ES-I3 (cell line): Measurements from ENCODE around the gene UBR1.

ENCODE experiments used
- H3K36me3 ChIP-seq: 2 replicates; pipeline ENCODE4 v1.6.1; 2013; ENCODE audit warnings: mild to moderate bottlenecking, low read length, control low read depth, moderate library complexity; ENCODE audit not compliant: insufficient read depth
- H3K4me1 ChIP-seq: 2 replicates; pipeline ENCODE4 v1.6.1; 2013; ENCODE audit warnings: mild to moderate bottlenecking, control low read depth, low read length; ENCODE audit not compliant: insufficient read depth
- H3K9ac ChIP-seq: 2 replicates; pipeline ENCODE4 v1.6.1; 2013; ENCODE audit warnings: low read depth, mild to moderate bottlenecking, low read length, moderate library complexity
- H3K9me3 ChIP-seq: 2 replicates; pipeline ENCODE4 v1.6.1; 2013; ENCODE audit warnings: mild to moderate bottlenecking, low read length, moderate library complexity; ENCODE audit not compliant: control insufficient read depth, insufficient read depth

The UBR1 gene

GRCh38 chr15:42939841-42940240 is 166.0 kb downstream of the UBR1 start:
- Histone ChIP-seq H3K4me1 (no peaks in the 10 kb centered on the region), H3K9ac (no peak overlapping the region), H3K36me3 (peaks cover 3% of the 10 kb centered on the region), H3K9me3 (no peaks in the 10 kb centered on the region)

- Histone ChIP-seq H3K36me3 (no peaks in the 10 kb centered on the region), H3K9me3 (no peaks in the 10 kb centered on the region), H3K9ac (no peak overlapping the region), H3K4me1 (no peaks in the 10 kb centered on the region)
Observed at GRCh38 chr15:42937143-42937542, 168.7 kb downstream of the UBR1 start.

GRCh38 chr15:42933886-42934667 is 171.8 kb downstream of the UBR1 start:
- Histone ChIP-seq H3K36me3 (no peaks in the 10 kb centered on the region), H3K4me1 (no peaks in the 10 kb centered on the region), H3K9me3 (no peaks in the 10 kb centered on the region), H3K9ac (no peak overlapping the region)

GRCh38 chr15:42932833-42933515 is 172.9 kb downstream of the UBR1 start:
- H3K36me3 ChIP-seq: no peaks in the 10 kb centered on the region
- H3K9me3 ChIP-seq: no peaks in the 10 kb centered on the region
- H3K9ac ChIP-seq: no peak overlapping the region
- H3K4me1 ChIP-seq: no peaks in the 10 kb centered on the region

GRCh38 chr15:42931702-42932486 is 173.9 kb downstream of the UBR1 start:
- H3K9ac ChIP-seq: no peak overlapping the region
- H3K4me1 ChIP-seq: no peaks in the 10 kb centered on the region
- H3K9me3 ChIP-seq: no peaks in the 10 kb centered on the region
- no peaks in the 10 kb centered on the region for H3K36me3 ChIP-seq

- H3K36me3 ChIP-seq: no peaks in the 10 kb centered on the region
- H3K9me3 ChIP-seq: no peaks in the 10 kb centered on the region
- no peak overlapping the region for H3K9ac ChIP-seq
- H3K4me1 ChIP-seq: no peaks in the 10 kb centered on the region
Observed at GRCh38 chr15:42929306-42929848, 176.5 kb downstream of the UBR1 start.

GRCh38 chr15:42921342-42921731 is 184.5 kb downstream of the UBR1 start:
- Histone ChIP-seq H3K36me3 (no peaks in the 10 kb centered on the region), H3K4me1 (no peaks in the 10 kb centered on the region; the same call in none of the 2 replicates), H3K9ac (peak overlapping the region; percentile 66; the same call in 1 of the 2 replicates), H3K9me3 (no peaks in the 10 kb centered on the region)

- Histone ChIP-seq H3K9ac (peak within 1 kb of the TSS; percentile 66), H3K9me3 (no peaks in the 10 kb centered on the region), H3K36me3 (no peaks in the 10 kb centered on the region), H3K4me1 (no peaks in the 10 kb centered on the region; the same call in none of the 2 replicates)
Observed at GRCh38 chr15:42920519-42921341, 185.1 kb downstream of the UBR1 start, which contains the start of gene TTBK2. TSS of gene TTBK2 (minus strand) at chr15:42920778. CDS start at chr15:42878617, 42,161 bp downstream.

- no peaks in the 10 kb centered on the region; the same call in none of the 2 replicates for H3K4me1 ChIP-seq
Observed at GRCh38 chr15:42919799-42920518, 185.9 kb downstream of the UBR1 start.

GRCh38 chr15:42919308-42919707 is 186.5 kb downstream of the UBR1 start:
- Histone ChIP-seq H3K9ac (peak overlapping the region; percentile 66; the same call in 1 of the 2 replicates), H3K9me3 (no peaks in the 10 kb centered on the region), H3K36me3 (no peaks in the 10 kb centered on the region), H3K4me1 (no peaks in the 10 kb centered on the region; the same call in none of the 2 replicates)

More at GRCh38 chr15:42919799-42920518, 185.9 kb downstream of the UBR1 start:
- H3K9ac ChIP-seq: peak overlapping the region; percentile 66
- H3K36me3 ChIP-seq: no peaks in the 10 kb centered on the region
- H3K9me3 ChIP-seq: no peaks in the 10 kb centered on the region

- Histone ChIP-seq H3K4me1 (no peaks in the 10 kb centered on the region; the same call in none of the 2 replicates), H3K9ac (no peak overlapping the region), H3K36me3 (no peaks in the 10 kb centered on the region), H3K9me3 (no peaks in the 10 kb centered on the region)
Observed at GRCh38 chr15:42918047-42918446, 187.8 kb downstream of the UBR1 start.

- Histone ChIP-seq H3K4me1 (no peaks in the 10 kb centered on the region; the same call in none of the 2 replicates), H3K9ac (no peak overlapping the region), H3K36me3 (no peaks in the 10 kb centered on the region), H3K9me3 (no peaks in the 10 kb centered on the region)
Observed at GRCh38 chr15:42915654-42916315, 190.1 kb downstream of the UBR1 start.
